ENCODE results near the gene PIEZO1.

The PIEZO1 gene

DNA sequence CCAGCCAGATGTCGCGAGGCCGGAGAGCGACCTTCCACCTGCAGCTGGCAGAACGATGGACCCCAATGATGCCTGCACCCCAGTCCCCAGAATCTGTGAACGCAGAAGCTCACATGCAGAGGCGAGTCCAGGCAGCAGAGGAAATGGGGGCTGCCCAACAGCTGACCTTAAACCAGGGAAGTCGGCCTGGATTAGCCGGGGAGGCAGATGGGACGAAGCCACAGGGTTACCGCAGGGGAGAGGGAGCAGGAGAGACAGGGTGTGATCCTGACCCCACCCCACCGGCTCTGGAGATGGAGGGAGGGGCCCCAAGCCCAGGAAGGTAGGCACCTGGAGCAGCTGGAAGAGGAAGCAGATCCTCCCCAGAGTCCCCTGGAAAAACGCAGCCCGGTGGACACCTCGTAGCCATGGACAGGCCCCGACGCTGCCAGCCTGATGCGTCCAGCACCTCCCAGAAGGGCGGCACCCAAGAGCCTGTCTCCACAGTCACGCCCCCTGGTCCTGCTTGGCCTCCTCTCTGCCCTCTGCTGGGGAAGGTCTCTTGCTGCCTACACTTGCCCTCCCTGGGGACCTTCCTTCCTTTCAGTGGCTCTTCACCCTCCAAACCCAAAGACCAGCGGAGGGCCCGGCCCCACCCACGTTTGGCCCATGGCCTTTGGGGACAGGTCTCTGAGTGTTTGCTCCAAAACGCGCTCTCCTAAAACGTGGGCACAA lies 37.3 kb downstream of the PIEZO1 start:
- peak; percentile 23 for DNase-seq

DNA sequence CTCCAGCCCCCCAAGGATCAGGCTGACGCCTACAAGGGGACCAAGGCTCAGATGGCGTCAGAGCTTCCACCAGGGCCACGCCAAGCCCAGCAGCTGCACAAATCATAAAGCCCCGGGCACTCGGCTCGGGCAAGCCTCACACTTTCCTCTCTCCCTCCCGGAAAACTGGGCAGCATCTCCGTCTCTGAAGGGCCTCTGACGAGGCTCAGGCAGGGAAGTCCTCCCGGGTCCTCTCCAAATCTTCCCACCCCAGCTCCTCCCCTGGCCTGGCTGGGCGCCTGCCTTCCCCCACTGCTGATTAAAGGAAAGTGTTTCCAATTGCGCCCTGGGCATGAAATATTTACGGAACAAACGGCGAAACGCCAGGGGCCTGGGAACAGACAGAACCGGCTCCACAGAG lies 38.5 kb downstream of the PIEZO1 start:
- DNase-seq: no peak

DNA sequence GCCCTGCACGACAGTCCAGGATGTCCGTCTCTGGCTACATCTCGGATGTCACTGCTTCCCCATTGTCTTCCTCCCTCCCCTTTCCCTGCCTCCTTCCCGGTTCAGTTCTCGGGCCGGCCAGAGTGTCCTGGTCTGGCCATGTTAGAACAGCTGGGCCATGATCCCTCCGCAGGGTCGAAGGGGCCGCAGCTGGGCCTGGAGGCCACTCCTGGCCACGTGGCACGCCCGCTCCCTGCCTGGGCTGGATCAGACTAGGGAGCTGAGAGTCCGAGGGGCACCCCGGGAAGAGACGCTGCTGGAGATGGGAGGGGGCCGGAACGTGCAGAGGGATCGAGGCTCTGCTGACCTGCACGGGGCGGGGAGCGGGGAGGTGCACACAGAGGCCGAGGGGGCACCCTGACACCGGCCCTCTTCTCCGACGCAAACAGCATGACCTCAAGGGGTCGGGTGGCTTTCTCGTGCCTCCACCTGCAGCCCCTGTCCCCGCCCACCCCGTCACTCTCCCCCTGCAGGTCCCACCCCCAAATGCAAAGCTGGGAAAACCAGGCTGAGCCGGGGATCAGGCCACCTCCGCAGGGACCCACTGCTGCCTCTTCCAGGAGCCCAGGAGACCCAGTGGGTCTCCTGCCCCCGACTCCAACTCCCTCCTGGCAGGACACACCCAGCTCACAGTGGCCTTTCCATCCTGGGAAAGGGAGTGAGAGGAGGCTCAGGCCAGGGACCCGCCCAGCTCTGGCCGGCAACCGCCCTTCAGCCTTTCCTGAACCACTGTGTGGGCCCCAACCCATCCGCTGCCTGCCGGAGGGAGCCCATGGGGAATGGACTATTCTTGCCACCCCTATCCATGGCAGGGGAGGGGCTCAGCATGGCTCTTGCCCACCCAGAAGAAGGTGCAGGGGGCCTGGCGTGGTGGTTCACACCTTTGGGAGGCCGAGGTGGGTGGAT lies 40.2 kb downstream of the PIEZO1 start:
- no peak for DNase-seq

DNA sequence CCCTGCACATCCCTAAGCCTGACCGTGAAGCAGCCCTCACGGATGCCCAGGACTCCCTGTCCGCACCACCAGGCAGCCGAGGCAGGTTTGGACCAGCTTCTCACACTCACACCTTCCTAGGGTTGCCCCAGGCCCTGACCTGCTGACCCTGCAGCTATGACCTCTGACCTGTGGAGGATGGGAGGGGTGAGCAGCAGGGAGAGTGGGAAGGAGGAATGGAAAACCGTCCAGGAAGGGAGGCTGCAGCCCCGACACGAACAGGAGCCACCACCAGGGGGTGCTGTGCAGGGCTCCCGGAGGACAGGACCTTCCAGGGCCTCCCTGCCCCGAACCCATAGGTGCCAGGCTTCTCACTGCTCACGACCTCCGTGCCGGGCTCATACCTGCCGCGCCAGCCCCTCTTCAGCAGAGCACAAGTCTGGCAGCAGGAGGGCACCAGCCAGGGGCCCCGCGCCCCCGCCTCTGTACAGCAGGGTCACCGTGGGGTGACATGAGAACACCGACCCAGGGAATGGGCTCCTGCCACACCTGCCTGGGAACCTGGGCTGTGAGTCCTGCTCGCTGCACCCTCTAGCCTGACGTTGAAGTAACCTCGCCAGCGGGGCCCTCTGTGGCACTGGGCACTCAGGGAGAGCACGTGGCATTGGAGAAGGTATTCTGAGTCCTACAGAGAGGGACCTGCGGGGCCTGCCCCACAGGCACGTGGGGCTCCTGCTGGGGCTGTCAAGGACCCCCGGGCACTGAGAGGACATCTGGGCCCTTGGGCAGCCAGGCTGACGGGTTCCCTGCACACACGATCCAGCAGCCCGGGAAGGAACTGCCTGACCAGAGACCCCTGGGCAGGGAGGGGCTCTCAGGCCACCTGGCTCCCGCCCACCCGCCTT lies 41.1 kb downstream of the PIEZO1 start:
- DNase-seq: peak; percentile 48

DNA sequence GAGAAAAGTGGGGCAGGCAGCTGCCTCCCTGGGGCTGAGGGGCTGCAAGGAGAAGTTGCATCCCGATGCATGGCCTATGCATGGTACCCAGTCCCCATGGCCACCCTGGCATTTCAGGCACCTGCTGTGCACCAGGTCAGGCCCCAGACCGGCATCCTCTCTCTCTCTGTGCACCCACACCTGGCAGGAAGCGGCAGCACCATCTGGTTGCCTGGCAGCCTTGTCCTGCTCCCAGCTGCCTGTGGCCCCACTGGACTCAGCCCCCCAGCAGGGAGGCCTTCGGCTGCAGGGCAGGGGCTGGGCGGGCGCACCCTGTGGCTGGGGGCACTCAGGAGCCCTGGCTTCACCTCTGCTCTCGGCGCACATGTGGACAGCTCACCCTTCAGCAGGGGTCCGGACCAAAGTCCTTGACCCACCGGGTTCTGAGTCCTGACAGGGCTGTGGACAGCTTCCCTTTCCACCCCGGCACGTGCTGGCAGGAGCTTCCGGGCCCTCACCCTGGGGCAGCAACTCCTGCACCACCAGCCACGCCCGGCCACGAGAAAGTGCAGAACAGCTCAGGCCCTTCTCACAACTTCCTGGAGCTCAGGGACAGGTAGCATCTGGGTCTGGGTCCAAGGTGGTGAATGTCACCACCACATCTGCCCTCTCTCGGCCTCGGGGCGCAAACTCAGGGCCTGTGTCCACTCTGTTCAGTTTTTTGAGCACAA lies 42.0 kb downstream of the PIEZO1 start:
- DNase-seq: no peak

DNA sequence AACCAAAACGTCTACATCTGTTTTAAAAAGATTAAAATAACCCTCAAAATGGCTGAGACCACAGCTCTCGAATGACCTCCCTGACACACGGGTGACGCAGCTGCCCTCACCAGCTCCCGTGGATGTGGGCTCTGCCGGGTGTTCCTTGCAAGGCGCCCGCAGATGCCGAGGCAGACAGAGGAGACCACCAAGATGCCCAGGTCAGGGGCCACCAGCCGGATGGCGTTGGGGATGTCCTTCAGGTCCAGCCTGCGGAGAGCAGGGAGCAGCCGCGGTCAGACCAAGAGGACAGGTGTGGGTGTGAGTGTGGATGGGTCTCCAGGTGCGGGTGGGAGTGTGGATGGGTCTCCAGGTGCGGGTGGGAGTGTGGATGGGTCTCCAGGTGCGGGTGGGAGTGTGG lies 43.7 kb downstream of the PIEZO1 start:
- no peak for DNase-seq

DNA sequence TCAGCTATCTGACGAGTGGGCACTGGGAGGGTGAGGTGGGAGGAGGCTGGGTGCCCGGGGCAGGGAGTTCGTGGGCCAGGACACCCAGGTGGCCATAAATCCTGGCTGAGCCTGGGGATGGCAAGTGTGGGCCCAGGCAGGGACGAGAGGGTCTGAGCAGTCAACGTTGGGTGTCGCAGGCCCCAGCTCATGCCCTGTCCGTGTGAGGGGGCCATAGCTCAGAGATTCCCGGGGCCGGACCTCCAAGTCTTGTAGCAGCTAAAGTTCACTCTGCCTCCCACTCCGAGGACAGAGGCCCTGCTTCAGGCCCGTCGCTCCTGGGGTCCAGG lies 44.3 kb downstream of the PIEZO1 start:
- DNase-seq: no peak

DNA sequence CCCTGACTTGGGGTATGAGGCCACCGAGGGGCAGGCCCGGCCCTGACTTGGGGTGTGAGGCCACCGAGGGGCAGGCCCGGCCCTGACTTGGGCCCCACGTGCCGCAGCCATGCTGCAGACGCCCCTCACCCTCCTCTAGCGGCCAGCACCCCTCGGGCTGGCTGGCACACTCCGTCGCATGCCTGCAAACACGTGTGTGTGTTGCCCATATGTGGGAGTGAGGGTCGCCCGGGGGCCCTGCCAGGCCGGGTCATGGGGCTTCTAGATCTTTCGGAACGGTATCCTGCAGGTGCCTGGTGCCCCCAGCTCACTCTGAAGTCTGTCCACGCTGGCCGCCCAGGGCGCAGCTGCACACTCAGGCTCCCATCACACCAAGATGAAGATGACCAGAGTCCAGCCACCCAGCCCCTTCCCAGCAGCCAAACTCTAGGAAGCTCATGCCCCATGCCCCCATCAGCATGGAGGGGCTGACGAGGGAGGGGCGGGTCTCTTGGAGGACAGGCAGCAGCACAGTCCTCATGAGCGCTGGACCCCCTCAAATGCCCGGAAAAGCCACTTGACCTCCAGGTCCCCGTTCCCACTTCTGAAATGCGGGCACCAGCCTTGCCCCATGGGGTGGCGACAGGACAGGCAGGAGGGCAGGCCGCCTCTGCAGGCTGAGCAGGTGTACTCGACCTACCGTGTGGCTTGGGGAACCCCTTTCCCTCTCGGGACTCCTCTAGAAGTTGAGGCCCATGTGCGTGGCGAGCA lies 44.9 kb downstream of the PIEZO1 start:
- DNase-seq: no peak

DNA sequence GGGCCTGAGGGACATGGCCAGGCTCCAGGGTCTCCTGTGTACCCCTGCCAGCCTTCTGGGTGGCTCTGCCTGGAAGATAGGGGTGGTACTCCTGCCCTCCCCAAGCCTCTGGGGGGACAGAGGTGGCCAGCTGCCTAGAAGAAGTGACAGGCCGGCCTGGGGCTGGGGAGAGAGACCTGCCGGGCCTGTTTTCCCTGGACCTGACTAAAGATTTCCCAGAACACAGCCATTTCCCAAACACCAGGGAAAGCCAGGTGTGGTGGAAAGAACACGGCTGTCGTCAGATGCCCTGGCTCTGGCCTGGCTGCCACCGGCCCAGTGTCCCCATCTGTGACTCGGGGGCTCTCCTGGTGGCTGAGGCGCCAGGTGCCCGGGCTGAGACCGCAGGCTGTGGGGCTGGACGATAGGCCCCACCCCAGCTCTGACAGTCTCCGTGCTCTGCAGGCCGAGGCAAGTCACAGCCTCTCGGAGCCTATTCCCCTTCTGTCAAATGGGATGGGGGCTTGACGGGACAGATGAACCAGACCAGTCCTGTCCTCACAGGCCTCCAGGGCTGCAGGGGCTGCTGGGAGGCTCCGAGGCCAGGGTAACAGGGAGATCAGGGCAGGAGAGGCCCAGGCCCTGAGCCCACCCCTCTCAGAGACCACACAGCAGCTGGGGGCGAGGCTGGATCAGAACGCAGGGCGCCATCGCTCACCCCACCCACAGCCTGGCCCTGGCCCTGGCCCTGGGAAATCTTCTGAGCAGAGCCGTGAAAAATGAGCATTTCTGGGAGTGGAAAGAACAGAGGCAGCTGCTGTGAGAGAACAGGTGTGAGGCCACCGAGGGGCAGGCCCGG lies 45.7 kb downstream of the PIEZO1 start:
- no peak for DNase-seq

DNA sequence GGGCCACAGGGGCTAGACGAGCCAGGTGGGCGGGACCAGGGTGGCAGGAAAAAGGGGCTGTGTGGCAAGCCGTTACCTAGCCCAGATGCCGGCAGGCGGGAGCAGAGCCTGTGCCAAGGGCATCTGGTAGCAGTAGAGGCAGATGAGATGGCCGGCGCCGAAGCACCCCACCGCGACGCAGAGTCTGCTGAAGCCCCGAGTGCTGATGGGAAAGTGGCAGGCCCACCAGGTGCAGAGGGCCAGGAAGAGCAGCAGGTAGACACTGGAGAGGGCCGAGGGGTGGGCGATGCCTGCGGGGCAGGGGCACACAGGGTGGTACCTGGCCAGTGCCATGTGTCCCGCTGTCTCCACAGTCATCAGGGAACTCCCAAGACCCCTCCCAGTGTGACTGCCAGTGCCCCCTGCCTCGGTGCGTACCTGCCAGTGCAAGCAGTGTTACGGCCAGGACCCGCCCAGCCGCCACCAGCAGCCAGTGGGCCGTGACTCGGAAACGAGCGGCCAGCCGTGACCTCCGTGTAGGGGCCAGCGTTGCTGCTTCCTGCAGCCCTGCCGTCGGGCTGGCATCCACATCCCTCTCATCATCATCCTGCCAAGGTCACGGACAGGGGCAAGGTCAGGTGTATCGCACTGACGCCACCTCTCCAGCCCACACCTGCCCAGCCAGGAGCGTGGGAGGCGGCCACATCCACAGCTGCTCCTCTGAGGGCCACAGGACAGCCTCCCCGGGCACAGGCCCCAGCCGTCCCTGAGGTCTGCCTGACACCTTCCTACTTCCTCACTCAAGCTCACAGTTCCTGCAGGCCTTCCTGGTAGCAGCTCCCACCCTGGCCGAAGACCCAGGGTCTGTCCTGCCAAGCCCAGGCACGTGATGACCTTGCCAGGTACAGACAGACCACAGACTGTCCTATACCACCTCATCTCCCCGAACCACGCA lies 46.6 kb downstream of the PIEZO1 start:
- no peak for DNase-seq

DNA sequence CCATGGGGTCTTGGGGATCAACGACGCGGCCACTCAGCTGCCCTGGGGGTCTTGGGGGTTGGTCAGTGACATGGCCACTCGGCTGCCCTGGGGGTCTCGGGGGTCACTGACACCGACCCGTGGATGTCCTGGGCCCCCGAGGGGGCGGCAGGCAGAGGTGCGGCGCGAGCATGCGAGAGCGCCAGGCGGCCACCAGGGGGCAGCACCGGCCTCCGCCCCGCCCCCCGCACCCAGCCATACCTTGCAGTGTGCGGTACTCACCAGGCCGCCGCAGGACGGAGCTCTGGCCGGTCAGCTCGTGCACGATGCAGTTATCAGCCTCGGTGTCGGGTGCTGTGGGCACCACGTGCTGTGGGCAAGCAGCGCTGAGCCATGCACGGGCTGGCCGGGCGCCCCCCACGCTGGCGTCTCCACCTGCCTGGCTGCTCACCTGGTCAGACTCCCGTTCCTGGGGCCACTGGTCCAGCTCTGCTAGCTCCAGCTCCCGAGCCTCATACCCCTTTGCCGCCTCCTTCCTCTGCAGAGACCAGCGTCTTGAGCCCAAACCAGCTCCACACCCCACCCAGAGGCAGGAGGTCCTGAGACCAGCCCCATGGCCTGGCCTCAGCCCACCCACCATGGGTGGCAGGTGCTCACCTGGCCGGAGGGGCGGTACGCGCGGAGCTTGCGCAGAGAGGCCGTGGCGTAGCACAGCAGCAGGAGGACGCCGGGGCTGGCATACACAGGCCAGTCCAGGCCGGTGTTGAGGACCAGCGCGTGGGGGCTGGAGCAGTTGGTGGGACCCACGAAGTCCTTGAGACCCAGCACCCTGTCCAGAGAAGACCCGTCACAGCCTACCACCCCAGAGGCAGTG lies 47.5 kb downstream of the PIEZO1 start:
- DNase-seq: peak; percentile 53

DNA sequence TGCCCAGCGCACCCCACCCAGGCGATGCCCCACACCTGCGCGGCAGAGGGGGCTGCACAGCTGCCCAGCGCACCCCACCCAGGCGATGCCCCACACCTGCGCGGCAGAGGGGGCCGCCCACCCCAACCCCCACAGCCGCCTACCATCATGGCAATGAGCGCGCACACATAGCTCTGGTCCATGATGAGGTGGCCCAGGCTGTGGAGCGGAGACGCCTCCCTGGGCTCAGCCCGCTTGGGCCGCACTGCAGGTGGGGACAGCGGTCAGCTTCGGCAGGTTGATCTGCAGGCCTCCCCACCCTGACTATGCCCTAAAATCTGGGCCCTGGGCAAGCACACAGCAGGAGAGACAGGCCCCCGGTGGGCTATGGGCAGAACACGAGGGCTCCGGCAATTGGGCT lies 48.5 kb downstream of the PIEZO1 start:
- no peak for DNase-seq

DNA sequence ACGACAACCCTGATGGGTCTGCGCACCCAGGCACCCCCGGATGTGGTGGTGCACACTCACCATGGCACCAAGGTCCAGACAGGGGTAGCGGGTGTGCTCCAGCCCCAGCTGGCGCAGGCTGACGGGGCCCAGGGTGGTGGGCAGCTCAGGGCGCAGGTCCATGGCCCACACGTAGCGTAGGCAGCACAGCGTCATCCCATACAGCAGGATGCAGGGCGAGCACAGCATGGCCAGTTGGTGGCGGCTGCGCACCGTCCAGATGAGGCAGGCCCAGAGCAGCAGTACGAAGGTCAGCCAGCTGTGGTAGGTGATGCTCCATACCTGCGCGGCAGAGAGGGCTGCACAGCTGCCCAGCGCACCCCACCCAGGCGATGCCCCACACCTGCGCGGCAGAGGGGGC lies 48.9 kb downstream of the PIEZO1 start:
- DNase-seq: no peak

DNA sequence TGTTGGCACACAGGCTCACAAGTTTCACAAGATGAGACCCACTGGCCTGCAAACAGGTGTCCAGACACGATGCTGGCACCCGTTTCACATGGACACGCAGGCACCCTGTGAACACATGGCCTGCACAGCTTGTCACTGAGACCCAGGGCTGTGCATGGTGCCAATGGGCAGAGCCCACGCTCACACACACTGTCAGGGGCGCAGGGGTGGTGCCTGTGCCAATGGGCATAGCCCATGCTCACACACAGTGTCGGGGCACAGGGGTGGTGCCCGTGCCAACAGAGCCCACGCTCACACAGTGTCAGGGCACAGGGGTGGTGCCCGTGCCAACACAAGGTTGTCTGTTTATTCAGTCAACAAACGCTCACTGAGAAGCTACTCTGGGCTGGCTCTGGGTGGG lies 49.4 kb downstream of the PIEZO1 start:
- no peak for DNase-seq

DNA sequence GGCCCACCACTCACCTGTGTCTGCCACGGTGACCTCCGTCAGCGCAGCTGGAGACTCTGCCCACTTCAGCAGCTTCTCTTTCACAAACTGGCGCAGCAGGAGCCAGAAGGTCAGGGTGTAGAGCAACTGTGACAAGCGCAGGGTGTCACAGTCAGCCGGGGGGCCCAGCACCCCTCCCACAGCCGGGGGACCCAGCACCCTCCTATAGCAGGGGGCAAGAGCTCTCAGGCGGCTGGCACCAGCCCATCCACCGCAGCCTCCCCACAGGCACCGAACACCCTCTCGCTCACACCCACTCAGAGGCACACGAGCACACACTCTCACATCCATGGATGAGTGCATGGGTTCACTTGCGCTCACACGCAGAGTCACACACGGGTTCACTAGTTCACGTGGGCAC lies 49.9 kb downstream of the PIEZO1 start:
- no peak for DNase-seq

DNA sequence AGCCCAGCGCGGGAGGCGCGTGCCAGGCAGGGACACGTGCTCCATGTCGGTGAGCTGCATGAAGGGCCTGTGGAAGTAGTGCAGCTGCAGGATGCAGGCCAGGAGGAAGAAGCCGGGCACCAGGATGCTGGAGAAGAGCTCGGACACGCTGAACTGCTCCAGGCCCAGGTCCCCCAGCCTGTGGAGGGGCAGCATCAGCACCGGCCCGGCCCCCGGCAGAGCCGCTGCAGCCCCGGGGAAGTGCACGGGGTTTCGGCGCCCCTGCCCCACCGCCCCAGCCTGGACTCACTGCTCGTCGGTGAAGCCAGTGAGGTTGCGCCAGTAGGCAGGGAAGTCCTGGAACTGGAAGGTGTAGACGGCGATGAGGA lies 50.7 kb downstream of the PIEZO1 start:
- DNase-seq: no peak

DNA sequence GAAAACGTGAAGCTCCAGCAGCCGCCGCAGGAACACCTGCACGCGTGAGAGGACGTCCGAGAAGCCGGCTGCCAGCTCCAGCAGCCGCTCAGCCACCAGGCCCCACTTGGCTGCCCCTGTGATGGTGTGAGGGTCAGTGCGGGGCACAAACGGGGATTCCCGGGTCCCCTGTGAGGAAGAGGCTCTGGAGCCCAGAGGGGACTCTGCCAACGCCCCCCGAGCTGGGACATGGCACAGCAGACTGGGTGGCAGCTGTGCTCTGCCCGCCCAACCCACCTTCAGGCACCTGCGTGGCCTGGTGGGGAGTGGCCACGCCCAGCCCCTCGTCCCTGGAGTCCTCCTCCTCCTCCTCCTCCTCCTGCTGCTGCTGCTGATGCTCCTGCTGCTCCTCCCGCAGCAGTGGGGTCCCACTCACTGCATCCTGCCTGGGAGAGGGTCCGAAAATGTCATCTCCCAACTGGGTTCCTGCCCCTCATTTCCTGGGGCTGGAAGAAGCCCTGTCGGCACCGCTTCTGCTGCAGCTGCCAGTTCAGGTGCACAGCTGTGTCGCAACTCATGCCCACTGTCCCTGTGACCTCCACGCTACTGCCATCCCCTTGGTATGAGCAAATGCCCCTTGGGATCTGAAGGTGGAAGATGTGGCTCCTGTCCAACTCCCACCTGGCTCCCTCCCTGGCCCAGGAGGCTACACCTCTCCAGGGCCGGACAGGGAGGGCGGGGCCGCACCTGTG lies 51.2 kb downstream of the PIEZO1 start:
- no peak for DNase-seq

DNA sequence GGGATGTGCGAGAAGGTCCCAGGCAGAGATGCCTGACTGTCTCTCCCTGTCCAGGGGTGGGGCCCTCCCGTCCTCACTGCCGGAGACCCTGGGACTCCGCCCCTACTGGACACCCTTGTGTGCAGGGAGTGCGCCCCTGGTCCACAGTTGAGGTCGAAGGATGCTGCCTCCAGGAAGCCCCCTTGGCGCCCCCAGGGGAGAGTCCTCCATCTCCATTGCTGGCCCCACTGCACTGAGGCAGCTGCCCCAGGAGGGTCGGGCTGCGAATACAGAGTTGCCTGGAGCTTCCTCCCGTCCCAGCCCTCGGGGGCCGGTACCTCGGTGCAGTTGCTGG lies 52.1 kb downstream of the PIEZO1 start:
- DNase-seq: no peak

All from HCEC 1CT (cell line).